Measurements from ENCODE around the gene MFAP2.

- no peak for TF ChIP-seq CTCF (IDR thresholded peaks at IDR 0.05)
- no peak for TF ChIP-seq POLR2A (IDR thresholded peaks at IDR 0.05)
Observed at GRCh38 chr1:16976966-16977365, 3.5 kb downstream of the MFAP2 start.
